ENCODE data around the gene DCUN1D2. TPM values are rescaled to one million over a fixed set of nuclear protein-coding genes. Genes with fewer than 3 reads are reported as not detected.

The DCUN1D2 gene
- total RNA-seq, 1 donor from 2014 or later: 27.2 TPM

DNA sequence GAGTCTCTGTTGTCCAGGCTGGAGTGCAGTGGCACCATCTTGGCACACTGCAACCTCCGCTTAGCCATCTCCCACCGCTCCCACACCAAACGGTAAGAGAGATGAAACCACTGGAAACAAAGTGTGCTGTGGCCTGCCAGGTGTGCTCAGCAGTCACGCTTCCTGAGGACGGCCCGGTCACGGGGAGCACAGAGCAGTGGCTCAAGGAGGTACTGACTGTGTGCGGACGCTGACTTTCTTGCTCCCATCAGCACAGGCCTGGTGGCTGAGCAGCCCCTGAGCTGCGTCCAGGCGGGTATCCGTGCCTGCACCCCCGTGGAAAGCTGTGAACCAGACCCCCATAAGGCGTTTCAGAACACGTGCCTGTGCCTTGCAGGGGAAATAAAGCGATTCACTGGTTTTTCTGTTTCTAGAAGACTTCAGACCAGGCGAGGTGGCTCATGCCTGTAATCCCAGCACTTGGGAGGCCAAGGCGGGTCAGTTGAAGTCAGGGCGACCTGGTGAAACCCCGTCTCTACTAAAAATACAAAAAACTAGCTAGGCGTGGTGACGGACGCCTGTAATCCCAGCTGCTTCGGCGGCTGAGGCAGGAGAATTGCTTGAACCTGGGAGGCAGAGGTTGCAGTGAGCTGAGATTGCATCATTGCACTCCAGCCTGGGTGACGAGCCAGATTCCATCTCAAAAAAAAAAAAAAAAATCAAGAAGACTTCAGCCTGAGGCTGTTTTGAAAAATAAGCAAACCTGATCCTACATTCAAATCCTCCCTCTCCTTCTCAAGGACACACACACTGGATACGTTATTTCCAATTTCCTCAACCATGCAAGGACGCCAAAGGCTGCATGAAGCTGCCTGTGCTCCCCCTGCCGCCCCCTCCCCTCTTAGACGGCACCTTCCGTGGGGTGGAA lies 62.7 kb downstream of the DCUN1D2 start:
- no peak for DNase-seq (ENCODE audit: low read depth)

DNA sequence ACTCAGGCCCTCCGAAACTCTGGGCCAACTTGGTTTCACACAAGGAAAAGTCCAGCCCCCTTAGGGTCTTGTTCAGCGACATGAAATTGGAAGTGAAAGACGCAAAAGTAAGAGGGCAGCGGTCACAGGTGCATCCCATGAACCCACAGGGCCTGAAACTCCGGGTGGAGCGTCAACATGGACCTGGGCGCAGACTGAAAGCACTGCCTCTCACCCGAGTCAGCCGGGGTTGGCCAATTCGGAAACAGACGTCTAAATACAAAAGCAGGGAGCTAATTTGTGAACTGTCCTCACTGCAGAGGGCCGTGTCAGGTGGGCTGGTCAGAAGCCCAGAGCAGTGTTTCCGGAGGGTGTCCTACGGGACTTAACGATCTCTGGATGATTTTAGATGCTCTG lies 63.9 kb downstream of the DCUN1D2 start:
- DNase-seq (ENCODE audit: low read depth): no peak

DNA sequence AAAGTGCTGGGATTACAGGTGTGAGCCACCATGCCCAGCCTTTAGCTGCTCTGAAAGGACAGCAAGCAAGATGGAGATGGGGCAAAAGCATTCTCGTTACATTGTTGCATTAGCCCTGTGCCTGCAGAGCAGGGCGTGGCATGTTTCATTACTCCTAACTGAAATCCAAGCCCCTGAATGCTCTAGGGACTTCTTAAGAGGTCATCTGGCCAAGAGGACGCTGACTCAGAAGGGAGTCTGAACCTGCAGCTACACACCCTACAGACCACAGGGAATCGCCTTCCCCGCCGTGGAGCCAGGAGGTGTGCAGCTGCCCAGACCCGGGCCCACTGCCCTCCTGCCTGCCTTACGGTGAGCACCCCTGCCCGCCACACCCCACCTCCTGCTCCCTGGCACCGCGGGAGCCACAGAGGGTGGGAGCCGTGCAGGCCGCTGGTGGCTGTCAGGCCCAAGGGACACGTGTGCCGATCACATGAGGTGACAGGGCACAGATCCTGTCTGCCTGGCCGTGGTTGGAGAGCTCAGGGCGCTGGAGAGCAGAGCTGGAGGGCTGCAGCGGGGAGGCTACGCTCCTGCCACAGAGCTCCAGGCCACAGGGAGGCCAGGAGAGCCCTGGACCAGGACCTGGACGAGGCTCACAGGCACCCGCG lies 64.4 kb downstream of the DCUN1D2 start:
- peak; percentile 79 for DNase-seq (ENCODE audit: low read depth)

DNA sequence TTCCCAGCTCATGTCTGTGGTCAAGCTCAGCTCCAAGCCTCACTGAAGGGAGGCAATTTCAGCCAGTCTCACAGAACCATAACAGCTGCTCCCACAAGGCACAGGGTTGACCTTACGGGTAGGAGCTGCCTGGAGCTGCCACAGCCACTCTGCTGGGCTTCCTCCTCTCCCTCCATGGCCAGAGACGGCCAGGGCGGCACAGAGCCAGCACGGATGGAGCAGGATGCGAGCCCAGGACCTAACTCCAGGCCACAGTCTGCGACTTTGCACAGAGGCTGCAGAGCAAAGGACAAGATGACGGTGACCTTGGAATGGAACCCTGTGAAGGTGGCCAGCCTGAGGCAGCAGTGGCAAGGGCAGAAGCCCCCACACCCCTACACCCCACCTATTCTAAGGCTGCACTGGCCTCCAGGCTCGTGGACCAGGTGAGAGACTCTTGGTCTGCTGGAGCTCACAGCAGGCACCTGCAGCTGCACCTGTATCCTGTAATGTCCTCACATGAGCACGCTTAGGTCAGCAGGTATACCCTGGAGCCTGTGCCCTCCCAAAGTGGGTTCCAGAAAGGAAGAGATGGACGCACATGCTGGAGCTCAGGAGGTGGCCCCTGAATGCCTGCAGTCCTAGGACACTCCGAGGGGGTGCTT lies 66.9 kb downstream of the DCUN1D2 start:
- DNase-seq (ENCODE audit: low read depth): peak; percentile 66

DNA sequence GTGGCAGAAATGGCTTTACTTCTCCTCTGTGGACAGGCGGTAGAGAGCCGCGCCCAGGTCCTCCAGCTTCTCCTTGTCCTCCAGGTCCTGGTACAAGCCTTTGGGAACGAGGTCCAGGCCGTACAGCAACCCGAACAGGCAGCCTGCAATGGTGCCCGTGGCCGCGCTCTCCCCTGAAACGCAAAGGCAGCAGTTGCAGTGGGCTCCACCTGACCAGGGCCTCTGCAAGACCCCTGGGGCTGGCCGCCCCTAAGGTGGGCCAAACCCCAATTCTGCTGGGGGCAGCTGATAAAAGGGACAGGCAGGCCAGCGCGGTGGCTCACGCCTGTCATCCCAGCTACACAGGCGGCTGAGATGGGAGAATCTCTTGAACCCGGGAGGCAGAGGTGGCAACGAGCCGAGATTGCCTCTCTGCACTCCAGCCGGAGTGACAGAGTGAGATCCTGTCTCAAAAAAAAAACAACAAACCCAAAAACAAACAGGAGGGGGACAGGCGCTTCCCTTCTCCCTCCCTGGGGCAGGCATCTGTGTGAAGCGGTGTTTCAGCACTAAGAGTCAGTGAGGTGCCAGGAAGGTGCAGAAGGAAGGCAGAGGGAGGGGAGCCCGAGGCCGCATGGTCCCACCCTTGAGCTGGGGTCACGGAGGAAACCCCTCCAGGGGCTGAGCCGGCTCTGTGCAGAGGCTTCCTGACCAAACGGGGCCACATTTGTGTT lies 67.5 kb downstream of the DCUN1D2 start:
- no peak for DNase-seq (ENCODE audit: low read depth)

DNA sequence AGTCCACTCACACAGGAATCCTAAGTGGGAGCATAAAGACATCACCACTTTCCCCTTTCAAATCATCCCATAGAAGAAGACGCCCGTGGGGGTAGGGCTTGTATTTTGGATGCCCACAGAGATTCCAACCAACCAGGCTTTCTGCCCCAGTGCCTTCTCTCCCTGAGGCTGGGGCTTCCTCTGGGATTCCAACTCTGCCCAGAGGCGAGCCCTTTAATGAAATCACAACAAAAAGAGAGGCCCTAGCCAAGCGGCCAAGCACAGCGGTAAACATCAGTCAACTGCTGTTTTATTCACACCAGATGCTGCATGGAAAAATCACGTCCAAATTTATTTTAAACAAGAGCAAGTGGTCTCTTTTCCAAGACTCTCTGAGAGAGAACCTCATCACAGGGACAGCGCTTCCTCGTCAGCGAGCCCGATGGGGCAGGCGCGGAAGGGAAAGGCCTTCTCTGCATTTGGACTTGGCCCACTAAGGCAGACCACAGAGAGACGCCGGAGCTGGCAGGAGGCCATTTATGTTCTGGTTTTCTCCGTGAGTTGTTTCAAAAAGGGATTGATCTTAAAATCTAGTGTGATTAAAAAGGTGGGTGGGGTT lies 68.7 kb downstream of the DCUN1D2 start:
- no peak for DNase-seq (ENCODE audit: low read depth)

DNA sequence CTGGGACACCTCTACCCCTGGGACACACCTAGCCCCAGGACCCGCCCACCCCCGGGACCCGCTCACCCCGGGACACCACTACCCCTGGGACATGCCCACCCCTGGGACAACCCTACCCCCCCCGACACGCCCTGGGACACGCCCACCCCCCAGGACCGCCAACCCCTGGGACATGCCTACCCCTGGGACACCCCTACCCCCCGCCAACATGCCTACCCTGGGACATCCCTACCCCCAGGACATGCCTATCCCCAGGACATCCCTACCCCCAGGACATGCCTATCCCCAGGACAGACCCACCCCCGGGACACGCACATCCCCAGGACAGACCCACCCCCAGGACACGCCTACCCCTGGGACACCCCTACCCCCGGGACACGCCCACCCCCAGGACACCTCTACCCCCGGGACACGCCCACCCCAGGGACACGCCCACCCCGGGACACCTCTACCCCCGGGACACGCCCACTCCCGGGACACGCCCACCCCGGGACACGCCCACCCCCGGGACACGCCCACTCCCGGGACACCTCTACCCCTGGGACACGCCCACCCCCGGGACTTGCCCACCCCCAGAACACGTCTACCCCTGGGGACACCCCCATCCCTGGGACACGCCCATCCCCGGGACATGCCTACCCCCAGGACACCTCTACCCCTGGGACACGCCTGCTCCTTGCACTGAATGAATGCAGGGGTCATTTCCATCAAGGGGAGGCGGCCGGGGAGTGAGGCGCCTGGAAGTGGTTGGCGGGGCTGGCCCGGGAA lies 69.5 kb downstream of the DCUN1D2 start:
- DNase-seq (ENCODE audit: low read depth): no peak

DNA sequence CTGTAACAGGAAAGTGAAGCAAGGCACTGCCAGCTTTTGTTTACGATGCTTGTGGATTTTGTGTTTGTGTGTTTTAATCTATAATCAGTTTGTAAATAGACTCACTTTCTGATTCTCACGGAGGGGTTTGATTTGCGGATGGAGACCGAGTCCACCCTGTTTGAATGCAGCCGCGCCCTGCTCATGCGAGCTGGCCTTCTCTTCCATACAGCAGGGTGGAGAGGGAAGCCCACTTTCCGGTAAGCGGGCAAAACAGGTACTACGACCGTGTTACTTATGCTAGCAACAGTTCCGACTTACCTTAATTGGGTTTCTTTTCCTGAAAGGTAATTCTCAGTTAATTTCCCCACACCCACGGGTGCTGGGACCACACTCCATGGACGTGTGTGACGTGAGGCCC lies 70.3 kb downstream of the DCUN1D2 start:
- no peak for DNase-seq (ENCODE audit: low read depth)

DNA sequence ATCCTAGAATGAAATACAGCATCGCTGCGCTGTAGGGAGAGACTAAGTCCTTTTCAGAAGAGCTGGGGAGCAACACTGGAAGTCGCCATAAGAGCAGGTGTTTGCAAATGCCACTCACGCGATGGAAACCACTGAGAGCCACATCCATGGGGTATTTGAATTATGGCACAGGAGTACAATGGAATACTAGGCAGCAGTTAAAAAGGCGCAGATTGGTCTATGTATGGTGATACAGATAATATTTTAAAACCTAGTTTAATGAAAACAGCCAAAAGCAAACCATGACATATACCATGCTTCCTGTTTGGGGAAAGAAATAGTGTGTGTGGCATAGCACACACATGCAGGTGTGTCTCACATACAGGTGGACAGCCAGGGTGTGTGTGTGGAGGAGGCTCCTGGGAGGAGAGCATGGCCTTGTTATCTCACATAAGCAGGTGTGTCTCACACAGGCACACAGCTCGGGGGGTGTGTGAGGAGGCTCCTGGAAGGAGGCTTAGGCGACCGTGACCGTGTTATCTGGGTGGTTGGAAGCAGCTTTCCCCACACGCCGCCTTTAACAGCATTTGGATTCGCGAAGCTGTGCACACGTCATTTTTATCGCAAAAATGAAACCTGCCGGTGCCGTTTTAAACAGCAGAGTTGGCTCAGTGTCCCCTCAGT lies 70.8 kb downstream of the DCUN1D2 start:
- no peak for DNase-seq (ENCODE audit: low read depth)

DNA sequence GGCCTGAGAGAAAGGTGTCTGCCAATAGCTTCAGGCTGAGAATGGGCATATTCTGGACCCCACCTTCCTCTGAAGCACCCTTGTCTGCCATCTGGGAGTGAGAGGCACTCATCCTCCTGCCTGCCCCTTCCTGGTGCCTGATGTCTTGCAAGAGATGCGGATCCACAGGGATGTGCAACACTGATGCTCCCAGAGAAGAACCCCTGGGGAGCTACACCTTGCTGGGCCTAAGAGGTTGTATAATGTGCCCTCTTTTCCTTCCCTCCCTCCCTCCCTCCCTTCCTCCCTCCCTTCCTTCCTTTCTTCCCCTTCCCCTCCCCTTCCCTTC lies 71.8 kb downstream of the DCUN1D2 start:
- DNase-seq (ENCODE audit: low read depth): no peak

DNA sequence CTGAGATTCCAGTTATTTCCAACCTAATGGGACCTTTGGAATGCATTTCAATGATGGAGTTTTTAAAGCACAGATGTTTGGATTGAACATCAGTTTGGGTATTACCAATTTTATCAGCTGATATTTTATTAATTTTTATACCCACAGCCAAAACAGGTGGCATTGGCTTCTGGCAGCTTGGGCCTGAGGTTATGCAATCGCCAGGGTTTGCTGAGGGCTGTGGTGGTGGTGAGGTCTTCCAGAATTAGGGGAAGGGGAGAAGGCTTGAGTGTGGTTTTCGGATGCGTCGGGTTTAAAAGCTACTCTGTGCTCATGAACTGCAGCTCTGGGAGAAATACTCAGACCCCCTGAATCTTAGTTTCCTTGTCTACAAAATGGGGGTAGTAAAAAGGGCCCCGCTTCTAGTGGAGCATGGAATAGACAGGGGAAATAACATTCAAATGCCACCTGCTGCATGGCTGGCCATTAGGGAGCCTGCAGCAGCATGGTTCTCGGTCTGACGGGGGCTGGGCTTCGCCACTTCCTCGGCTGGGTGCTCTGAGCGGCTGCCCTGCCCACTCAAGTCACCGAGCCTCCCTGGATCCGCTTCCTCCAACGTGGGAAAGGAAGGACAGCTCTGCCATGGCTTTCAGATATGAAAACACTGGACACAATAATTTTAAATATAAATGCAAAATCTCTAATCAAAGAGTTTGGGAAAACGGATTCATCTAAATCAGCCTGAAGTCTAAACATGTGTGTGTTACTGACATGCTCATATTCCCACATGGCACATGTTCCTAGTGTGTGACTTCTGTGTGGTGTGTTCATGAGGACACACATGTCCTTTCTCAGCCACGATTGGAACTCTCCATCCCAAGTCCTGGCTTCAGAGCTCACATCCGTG lies 72.4 kb downstream of the DCUN1D2 start:
- DNase-seq (ENCODE audit: low read depth): no peak

DNA sequence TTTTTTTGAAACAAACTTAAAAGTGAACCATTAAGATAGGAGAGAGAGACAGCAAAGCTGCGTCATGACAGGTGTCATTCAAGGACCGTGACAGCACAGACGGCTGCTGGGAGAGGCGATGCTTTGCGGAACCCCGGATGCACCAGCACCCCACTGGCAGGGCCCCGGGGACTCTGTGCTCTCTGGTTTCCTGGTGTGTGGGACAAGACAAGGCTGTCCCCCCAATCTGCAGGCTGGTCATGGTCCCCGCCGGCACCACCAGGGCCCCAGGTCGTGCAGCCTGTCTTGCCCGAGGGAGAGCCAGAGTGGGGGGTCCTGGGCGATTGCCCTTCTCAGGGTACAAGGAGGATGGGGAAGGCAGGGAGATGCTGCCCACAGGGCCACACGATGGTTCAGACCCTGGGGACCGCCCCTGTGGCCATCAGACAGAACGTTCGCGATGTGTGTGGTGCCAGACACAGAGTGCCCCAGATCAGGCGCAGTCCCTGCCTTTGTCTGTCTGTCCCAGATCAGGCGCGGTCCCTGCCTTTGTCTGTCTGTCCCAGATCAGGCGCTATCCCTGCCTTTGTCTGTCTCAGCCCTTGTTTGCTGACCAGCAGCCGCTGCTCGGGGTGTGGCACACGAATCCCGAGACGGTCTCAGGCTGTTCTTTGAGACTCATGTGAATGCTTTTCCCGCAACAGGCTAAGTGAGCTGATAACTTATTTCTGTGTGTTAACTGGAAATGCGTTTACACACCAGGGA lies 73.3 kb downstream of the DCUN1D2 start:
- DNase-seq (ENCODE audit: low read depth): no peak

DNA sequence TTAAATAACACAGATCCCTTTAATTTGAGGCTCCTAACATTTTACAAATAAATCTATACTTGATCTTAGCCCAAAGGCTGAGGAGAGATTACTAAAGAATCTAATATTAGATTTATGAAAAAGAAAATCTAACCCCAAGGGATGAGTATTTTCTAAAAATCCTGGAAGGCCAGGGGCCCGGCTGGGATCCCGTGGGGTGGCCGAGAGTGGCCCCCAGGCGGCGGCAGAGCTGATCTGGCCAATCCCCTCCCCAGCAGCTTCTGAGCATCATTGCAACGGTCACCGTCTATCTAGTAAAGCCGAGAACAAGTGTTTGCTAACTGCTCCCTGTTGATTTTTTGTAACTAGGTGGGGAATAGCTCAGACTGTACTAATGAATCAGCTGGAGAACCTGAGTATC lies 74.7 kb downstream of the DCUN1D2 start:
- DNase-seq (ENCODE audit: low read depth): no peak

DNA sequence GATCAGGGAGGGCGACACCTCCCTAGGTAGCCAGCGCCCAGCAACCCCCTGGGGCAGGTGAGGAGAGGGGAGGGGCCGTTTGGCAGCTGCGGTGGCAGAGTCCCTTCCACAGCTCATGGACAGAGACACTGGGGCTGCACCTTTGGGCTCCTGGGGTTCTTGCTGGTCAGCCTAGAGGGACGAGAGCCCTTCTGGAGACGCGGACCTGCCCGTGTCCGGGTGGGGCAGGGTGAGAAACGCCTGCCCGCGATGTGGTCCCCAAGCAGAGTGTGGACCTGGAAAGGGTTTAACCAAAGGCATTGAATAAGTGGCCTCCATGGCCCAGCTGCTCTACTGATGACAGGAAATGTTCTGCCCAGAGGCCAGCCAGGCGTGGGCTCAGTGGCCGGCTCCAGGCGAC lies 75.5 kb downstream of the DCUN1D2 start:
- DNase-seq (ENCODE audit: low read depth): no peak

DNA sequence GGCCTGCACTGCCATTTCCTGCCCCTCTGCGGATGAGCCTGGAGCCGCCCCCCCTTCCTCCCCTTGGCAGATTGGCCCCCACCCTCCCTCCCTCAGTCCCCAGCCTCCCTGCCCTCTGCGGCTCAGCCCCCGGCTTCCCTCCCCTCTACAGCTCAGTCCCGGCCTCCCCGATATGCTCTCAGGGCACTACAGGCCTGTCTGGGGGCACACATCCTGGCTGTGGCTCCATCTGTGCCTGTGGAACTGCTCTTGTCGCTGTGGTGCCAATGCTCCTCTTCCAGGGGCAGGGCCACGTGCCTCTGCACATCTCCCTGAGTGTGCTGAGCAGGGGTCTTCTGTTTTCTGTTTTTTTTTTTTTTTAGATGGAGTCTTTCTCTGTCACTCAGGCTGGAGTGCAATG lies 76.2 kb downstream of the DCUN1D2 start:
- no peak for DNase-seq (ENCODE audit: low read depth)

DNA sequence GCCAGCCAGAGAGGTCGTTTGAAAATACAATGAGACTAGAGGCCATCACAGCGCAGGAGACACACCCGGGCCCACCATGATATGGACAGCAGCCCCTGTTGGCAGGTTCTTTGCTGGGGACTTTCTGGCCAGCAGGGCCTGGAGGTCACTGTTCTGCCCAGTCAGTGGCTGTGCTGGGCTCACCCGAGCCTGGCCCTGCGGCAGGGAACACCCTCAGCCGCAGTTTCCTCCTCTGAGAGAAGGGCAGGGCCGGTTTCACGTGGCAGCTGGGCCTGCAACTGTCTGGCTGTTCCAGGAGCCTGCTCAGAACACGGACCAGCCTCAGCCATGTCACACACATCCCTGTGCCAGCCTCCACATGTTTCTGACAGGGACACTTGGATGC lies 76.6 kb downstream of the DCUN1D2 start:
- DNase-seq (ENCODE audit: low read depth): peak; percentile 91

DNA sequence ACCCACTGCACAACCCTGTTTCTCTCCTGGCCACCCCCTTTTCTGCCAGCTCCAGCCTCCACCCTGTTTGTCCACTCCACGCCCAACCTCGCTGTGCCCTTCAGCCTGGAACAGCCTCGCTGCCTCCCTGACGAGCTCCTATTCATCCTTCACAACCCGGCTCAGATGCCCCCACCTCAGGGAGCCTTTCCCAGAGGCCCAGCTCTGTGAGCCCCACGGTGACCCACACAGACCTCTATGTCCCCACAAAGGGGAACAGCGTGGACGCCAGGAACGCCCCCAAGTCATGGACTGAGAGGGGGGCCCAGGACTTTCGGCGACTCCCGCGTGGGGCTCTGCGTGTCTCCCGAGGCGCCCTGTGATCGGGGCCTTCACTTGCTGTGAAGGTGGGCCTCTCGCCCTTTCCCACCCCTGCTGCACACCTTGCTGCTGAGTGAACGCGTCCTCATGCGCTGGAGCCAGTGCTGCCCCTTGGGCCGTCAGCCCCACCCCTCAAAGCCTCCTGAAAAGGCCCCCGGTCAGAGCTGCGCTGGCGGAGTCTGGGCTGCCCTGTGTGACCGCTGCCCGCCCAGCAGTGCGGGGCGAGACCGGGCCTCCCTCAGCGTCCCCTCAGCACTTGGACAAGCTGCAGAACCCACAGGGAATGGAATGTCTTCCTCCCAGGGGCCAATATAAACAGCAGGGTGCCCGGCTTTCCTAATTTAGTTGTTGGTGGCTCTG lies 77.2 kb downstream of the DCUN1D2 start:
- DNase-seq (ENCODE audit: low read depth): peak; percentile 88

DNA sequence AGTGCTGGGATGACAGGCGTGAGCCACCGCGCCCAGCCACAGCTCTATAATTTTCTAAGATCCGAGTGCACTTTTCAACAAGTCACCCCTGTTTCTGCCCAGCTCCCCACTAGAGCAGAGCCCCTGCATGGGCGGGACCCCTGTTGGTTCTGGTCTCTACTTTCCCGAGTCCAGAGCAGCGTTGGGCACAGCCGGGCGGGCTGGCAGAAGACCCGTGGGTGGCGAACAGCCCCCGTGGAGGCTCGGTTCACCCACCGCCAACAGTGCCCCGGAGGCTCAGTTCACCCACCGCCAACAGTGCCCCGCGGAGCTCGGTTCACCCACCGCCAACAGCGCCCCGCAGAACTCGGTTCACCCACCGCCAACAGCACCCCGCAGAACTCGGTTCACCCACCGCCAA lies 78.1 kb downstream of the DCUN1D2 start:
- DNase-seq (ENCODE audit: low read depth): no peak
